Loucy (cell line): Measurements from ENCODE around the gene PPP2R5C.
A peak's percentile ranks its signal among the peaks of the same experiment; 100 is the strongest.

Experiments used
- H2AFZ ChIP-seq: fragments of 200-600 bp; sonication (generic); 2 replicates; pipeline ENCODE4 v1.6.0; 2016; ENCODE audit warnings: antibody characterized with exemption, mild to moderate bottlenecking, low read length, moderate library complexity
- H3F3A ChIP-seq: fragments of 200-600 bp; 2 replicates; pipeline ENCODE4 v1.6.0; 2016; ENCODE audit warnings: antibody characterized with exemption, low read depth, mild to moderate bottlenecking
- H3K27me3 ChIP-seq: fragments of 200-600 bp; sonication (generic); 2 replicates; pipeline ENCODE4 v1.6.1; 2014; ENCODE audit warnings: low read length, mild to moderate bottlenecking; ENCODE audit not compliant: insufficient read depth, poor library complexity, severe bottlenecking
- H3K36me3 ChIP-seq: fragments of 200-600 bp; sonication (generic); 2 replicates; pipeline ENCODE4 v1.6.1; 2016; ENCODE audit warnings: low read length; ENCODE audit not compliant: insufficient read depth
- H3K4me1 ChIP-seq: fragments of 200-600 bp; sonication (generic); 2 replicates; pipeline ENCODE4 v1.5.1; 2014; ENCODE audit warnings: low read length, mild to moderate bottlenecking; ENCODE audit not compliant: insufficient read depth, poor library complexity, severe bottlenecking
- H3K4me2 ChIP-seq: fragments of 200-600 bp; sonication (generic); 2 replicates; pipeline ENCODE4 v1.6.0; 2014; ENCODE audit warnings: antibody characterized with exemption, low read length, low read depth, mild to moderate bottlenecking; ENCODE audit not compliant: poor library complexity, severe bottlenecking
- H3K4me3 ChIP-seq: fragments of 200-600 bp; sonication (generic); 2 replicates; pipeline ENCODE4 v1.5.1; 2014; ENCODE audit warnings: low read length, mild to moderate bottlenecking, mixed read lengths; ENCODE audit not compliant: poor library complexity, severe bottlenecking
- H3K79me2 ChIP-seq: fragments of 200-600 bp; sonication (generic); 2 replicates; pipeline ENCODE4 v1.6.1; 2014; ENCODE audit warnings: low read length; ENCODE audit not compliant: insufficient read depth
- H3K9ac ChIP-seq: fragments of 200-600 bp; sonication (generic); 2 replicates; pipeline ENCODE4 v1.6.0; 2014; ENCODE audit warnings: mild to moderate bottlenecking, low read depth, low read length, moderate library complexity; ENCODE audit not compliant: poor library complexity, severe bottlenecking
- H3K9me2 ChIP-seq: fragments of 200-600 bp; sonication (generic); replicated peaks from 2 replicates; pipeline ENCODE4 v1.6.1; 2016; ENCODE audit warnings: low read depth, low read length, mixed read lengths
- H3K9me3 ChIP-seq: fragments of 200-600 bp; sonication (generic); 2 replicates; pipeline ENCODE4 v1.6.1; 2014; ENCODE audit warnings: mild to moderate bottlenecking, antibody characterized with exemption, low read length, low read depth; ENCODE audit not compliant: insufficient read depth
- H4K20me1 ChIP-seq: fragments of 200-600 bp; sonication (generic); 2 replicates; pipeline ENCODE4 v1.6.0; 2014; ENCODE audit warnings: antibody characterized with exemption, low read length, mild to moderate bottlenecking; ENCODE audit not compliant: insufficient read depth, poor library complexity, severe bottlenecking
- EZH2phosphoT487 ChIP-seq: fragments of 200-600 bp; IDR thresholded peaks from 2 replicates; pipeline ENCODE4 v1.6.1; 2018; ENCODE audit warnings: antibody characterized with exemption, mild to moderate bottlenecking, moderate library complexity, borderline replicate concordance
- TF ChIP-seq, protein P1 (sequence below): fragments of 200-600 bp; sonication (generic); conservative IDR thresholded peaks from 2 replicates; pipeline ENCODE4 v1.5.1; 2014; ENCODE audit warnings: mild to moderate bottlenecking, antibody characterized with exemption, low read length

Gene PPP2R5C

DNA sequence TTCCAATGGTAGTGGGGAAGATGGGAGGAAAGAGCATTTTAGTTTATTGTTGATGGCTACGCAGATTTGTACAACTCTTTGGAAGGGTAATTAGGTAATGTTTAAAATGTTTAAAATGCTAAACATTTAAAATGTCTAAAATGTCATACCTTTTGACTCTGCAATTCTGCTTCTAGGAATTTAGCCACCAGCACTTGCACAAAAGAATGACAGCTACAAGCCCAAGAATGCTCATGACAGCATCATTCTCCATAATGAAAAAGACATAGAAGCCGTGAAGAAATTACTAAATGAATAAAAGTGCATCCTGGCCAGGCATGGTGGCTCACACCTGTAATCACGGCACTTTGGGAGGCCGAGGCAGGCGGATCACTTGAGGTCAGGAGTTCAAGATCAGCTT lies 182.9 kb downstream of the PPP2R5C start:
- H3K9me3 ChIP-seq: no peaks in the 10 kb centered on the region
- H2AFZ ChIP-seq: no peak overlapping the region
- H3F3A ChIP-seq: no peaks in the 10 kb centered on the region
- peaks cover 9% of the 10 kb centered on the region; the same call in 1 of the 2 replicates for H3K79me2 ChIP-seq
- H3K4me2 ChIP-seq: no peak overlapping the region
- H3K4me1 ChIP-seq: peaks cover 9% of the 10 kb centered on the region
- no peaks in the 10 kb centered on the region for H3K27me3 ChIP-seq
- peaks cover 3% of the 10 kb centered on the region for H4K20me1 ChIP-seq
- no peak overlapping the region for H3K9ac ChIP-seq
- H3K36me3 ChIP-seq: no peaks in the 10 kb centered on the region
- no peaks in the 10 kb centered on the region for H3K9me2 ChIP-seq
- TF ChIP-seq EZH2phosphoT487: no peak
- TF ChIP-seq, protein P1, sequence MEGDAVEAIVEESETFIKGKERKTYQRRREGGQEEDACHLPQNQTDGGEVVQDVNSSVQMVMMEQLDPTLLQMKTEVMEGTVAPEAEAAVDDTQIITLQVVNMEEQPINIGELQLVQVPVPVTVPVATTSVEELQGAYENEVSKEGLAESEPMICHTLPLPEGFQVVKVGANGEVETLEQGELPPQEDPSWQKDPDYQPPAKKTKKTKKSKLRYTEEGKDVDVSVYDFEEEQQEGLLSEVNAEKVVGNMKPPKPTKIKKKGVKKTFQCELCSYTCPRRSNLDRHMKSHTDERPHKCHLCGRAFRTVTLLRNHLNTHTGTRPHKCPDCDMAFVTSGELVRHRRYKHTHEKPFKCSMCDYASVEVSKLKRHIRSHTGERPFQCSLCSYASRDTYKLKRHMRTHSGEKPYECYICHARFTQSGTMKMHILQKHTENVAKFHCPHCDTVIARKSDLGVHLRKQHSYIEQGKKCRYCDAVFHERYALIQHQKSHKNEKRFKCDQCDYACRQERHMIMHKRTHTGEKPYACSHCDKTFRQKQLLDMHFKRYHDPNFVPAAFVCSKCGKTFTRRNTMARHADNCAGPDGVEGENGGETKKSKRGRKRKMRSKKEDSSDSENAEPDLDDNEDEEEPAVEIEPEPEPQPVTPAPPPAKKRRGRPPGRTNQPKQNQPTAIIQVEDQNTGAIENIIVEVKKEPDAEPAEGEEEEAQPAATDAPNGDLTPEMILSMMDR: no peak
- no peak overlapping the region for H3K4me3 ChIP-seq

- no peaks in the 10 kb centered on the region for H3K9me3 ChIP-seq
- H3K4me1 ChIP-seq: peaks cover 9% of the 10 kb centered on the region
- H3K79me2 ChIP-seq: peaks cover 9% of the 10 kb centered on the region; the same call in 1 of the 2 replicates
- no peaks in the 10 kb centered on the region for H3K9me2 ChIP-seq
- H3K27me3 ChIP-seq: no peaks in the 10 kb centered on the region
- no peak overlapping the region for H2AFZ ChIP-seq
- no peak overlapping the region for H3K4me3 ChIP-seq
- no peak overlapping the region for H3K4me2 ChIP-seq
- H3F3A ChIP-seq: no peaks in the 10 kb centered on the region
- no peaks in the 10 kb centered on the region for H3K36me3 ChIP-seq
- peaks cover 3% of the 10 kb centered on the region for H4K20me1 ChIP-seq
- TF ChIP-seq, protein P1: no peak
- TF ChIP-seq EZH2phosphoT487: no peak
- H3K9ac ChIP-seq: no peak overlapping the region
Observed at GRCh38 chr14:101945171-101945570, 183.7 kb downstream of the PPP2R5C start.

GRCh38 chr14:101947577-101947903 lies 186.0 kb downstream of the PPP2R5C start:
- no peaks in the 10 kb centered on the region for H3F3A ChIP-seq
- peak overlapping the region; percentile 95 for H3K4me3 ChIP-seq
- peaks cover 3% of the 10 kb centered on the region for H4K20me1 ChIP-seq
- TF ChIP-seq, protein P1: no peak
- no peak for TF ChIP-seq EZH2phosphoT487
- H3K9me3 ChIP-seq: no peaks in the 10 kb centered on the region
- H3K27me3 ChIP-seq: no peaks in the 10 kb centered on the region
- no peaks in the 10 kb centered on the region for H3K9me2 ChIP-seq
- H3K4me2 ChIP-seq: peak overlapping the region; percentile 73
- peaks cover 9% of the 10 kb centered on the region for H3K4me1 ChIP-seq
- H3K9ac ChIP-seq: peak overlapping the region; percentile 91
- H2AFZ ChIP-seq: peak overlapping the region; percentile 84
- H3K36me3 ChIP-seq: no peaks in the 10 kb centered on the region
- H3K79me2 ChIP-seq: peaks cover 9% of the 10 kb centered on the region; the same call in 1 of the 2 replicates
